ENCODE results near the gene ADCYAP1R1. TPM values are rescaled to one million over a fixed set of nuclear protein-coding genes. Genes with fewer than 3 reads are reported as not detected.

The ADCYAP1R1 gene
- total RNA-seq, 3 donors from 2014 or later (not counting 1 experiment from before 2014, with no cell fraction given): not detected

GRCh38 chr7:31004393-31004792 is 47.7 kb upstream of the ADCYAP1R1 start:
- no peak overlapping the region for H3K4me3 Mint-ChIP-seq
- no peaks in the 10 kb centered on the region for H3K4me1 ChIP-seq (ENCODE audit: control insufficient read depth, insufficient read depth, low read length)
- no peaks in the 10 kb centered on the region for H3K36me3 Mint-ChIP-seq
- peaks cover 0 to 8% of the 10 kb centered on the region in 2 donors for H3K4me1 Mint-ChIP-seq
- intact Hi-C loops (cut with micrococcal nuclease): no loop called here
- TF ChIP-seq, protein P1, sequence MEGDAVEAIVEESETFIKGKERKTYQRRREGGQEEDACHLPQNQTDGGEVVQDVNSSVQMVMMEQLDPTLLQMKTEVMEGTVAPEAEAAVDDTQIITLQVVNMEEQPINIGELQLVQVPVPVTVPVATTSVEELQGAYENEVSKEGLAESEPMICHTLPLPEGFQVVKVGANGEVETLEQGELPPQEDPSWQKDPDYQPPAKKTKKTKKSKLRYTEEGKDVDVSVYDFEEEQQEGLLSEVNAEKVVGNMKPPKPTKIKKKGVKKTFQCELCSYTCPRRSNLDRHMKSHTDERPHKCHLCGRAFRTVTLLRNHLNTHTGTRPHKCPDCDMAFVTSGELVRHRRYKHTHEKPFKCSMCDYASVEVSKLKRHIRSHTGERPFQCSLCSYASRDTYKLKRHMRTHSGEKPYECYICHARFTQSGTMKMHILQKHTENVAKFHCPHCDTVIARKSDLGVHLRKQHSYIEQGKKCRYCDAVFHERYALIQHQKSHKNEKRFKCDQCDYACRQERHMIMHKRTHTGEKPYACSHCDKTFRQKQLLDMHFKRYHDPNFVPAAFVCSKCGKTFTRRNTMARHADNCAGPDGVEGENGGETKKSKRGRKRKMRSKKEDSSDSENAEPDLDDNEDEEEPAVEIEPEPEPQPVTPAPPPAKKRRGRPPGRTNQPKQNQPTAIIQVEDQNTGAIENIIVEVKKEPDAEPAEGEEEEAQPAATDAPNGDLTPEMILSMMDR (IDR thresholded peaks at IDR 0.05): no peak
- H3K36me3 ChIP-seq (ENCODE audit: control insufficient read depth, insufficient read depth, low read length): no peaks in the 10 kb centered on the region
- peaks cover 16 to 20% of the 10 kb centered on the region in 2 donors for H3K27me3 Mint-ChIP-seq (ENCODE audit: low read depth in 2 of 2)
- no peak overlapping the region for H3K4me3 ChIP-seq (ENCODE audit: low read length)
- DNase-seq (no peak), ATAC-seq (no peak)
- no peaks in the 10 kb centered on the region for H3K9me3 Mint-ChIP-seq
- H3K27ac ChIP-seq (ENCODE audit: low read length): no peak overlapping the region
- H3K9me3 ChIP-seq (ENCODE audit: control insufficient read depth, insufficient read depth, low read length): no peaks in the 10 kb centered on the region
- no peak overlapping the region for H3K27ac Mint-ChIP-seq
- WGBS (ENCODE audit: insufficient coverage): 61% methylated on average over 1 of the region's 1 CpG
- H3K27me3 ChIP-seq (ENCODE audit: control insufficient read depth, insufficient read depth, low read length): no peaks in the 10 kb centered on the region

- Mint-ChIP-seq H3K4me1 (no peaks in the 10 kb centered on the region), H3K27me3 (ENCODE audit: low read depth in 2 of 2) (peaks cover 16 to 26% of the 10 kb centered on the region in 2 donors), H3K4me3 (no peak overlapping the region), H3K27ac (no peak overlapping the region), H3K9me3 (no peaks in the 10 kb centered on the region), H3K36me3 (no peaks in the 10 kb centered on the region)
- H3K9me3 ChIP-seq (ENCODE audit: control insufficient read depth, insufficient read depth, low read length): no peaks in the 10 kb centered on the region
- ATAC-seq: no peak
- no peak overlapping the region for H3K4me3 ChIP-seq (ENCODE audit: low read length)
- WGBS (ENCODE audit: insufficient coverage): 78% methylated on average over 4 of the region's 6 CpGs
- no peaks in the 10 kb centered on the region for H3K4me1 ChIP-seq (ENCODE audit: control insufficient read depth, insufficient read depth, low read length)
- TF ChIP-seq, protein P1 (IDR thresholded peaks at IDR 0.05): no peak
- no peaks in the 10 kb centered on the region for H3K27me3 ChIP-seq (ENCODE audit: control insufficient read depth, insufficient read depth, low read length)
- H3K27ac ChIP-seq (ENCODE audit: low read length): no peak overlapping the region
- intact Hi-C loops (cut with micrococcal nuclease): no loop called here
- no peaks in the 10 kb centered on the region for H3K36me3 ChIP-seq (ENCODE audit: control insufficient read depth, insufficient read depth, low read length)
- DNase-seq: no peak
These were observed 45.3 kb upstream of the ADCYAP1R1 start for GRCh38 chr7:31006857-31007256.

DNA sequence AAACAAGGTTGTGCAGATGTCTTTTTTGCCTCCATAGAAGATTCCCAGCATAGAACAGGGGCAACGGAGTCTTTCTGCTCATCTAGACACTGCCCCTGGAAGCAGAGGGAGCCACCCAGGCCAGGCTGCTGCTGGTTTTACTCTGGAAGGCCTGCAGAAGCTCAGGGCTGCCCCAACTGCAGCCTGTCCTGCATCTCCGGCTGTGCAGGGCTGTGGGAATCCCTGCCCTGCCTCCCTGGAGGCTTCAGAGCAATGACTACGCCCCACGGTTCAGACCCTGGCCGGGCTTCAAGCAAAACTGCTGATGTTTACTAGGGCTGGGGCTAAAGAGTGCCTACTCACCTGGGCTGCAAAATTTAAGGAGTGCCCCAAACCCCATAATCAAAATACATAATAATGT is 44.5 kb upstream of the ADCYAP1R1 start:
- no peaks in the 10 kb centered on the region for H3K36me3 ChIP-seq (ENCODE audit: control insufficient read depth, insufficient read depth, low read length)
- no peak overlapping the region for H3K27ac ChIP-seq (ENCODE audit: low read length)
- H3K4me1 ChIP-seq (ENCODE audit: control insufficient read depth, insufficient read depth, low read length): no peaks in the 10 kb centered on the region
- no peak for DNase-seq
- peaks cover 17 to 26% of the 10 kb centered on the region in 2 donors for H3K27me3 Mint-ChIP-seq (ENCODE audit: low read depth in 2 of 2)
- no peaks in the 10 kb centered on the region for H3K27me3 ChIP-seq (ENCODE audit: control insufficient read depth, insufficient read depth, low read length)
- H3K4me3 ChIP-seq (ENCODE audit: low read length): no peak overlapping the region
- no peaks in the 10 kb centered on the region for H3K9me3 ChIP-seq (ENCODE audit: control insufficient read depth, insufficient read depth, low read length)
- TF ChIP-seq, protein P1 (IDR thresholded peaks at IDR 0.05): no peak
- H3K4me1 Mint-ChIP-seq: no peaks in the 10 kb centered on the region
- intact Hi-C loops (cut with micrococcal nuclease): no loop called here
- no peaks in the 10 kb centered on the region for H3K36me3 Mint-ChIP-seq
- H3K27ac Mint-ChIP-seq: no peak overlapping the region
- H3K4me3 Mint-ChIP-seq: no peak overlapping the region
- ATAC-seq: no peak
- 71% methylated on average over 5 of the region's 5 CpGs for WGBS (ENCODE audit: insufficient coverage)
- no peaks in the 10 kb centered on the region for H3K9me3 Mint-ChIP-seq

GRCh38 chr7:31014826-31015225 is 37.3 kb upstream of the ADCYAP1R1 start:
- intact Hi-C loops (cut with micrococcal nuclease): no loop called here
- Mint-ChIP-seq H3K4me1 (peaks cover 6 to 7% of the 10 kb centered on the region in 2 donors), H3K36me3 (no peaks in the 10 kb centered on the region), H3K27me3 (ENCODE audit: low read depth in 2 of 2) (peaks cover 16 to 20% of the 10 kb centered on the region in 2 donors), H3K4me3 (no peak overlapping the region), H3K27ac (no peak overlapping the region), H3K9me3 (no peaks in the 10 kb centered on the region)
- H3K36me3 ChIP-seq (ENCODE audit: control insufficient read depth, insufficient read depth, low read length): no peaks in the 10 kb centered on the region
- no peaks in the 10 kb centered on the region for H3K27me3 ChIP-seq (ENCODE audit: control insufficient read depth, insufficient read depth, low read length)
- no peak for DNase-seq
- no peak overlapping the region for H3K4me3 ChIP-seq (ENCODE audit: low read length)
- TF ChIP-seq, protein P1 (IDR thresholded peaks at IDR 0.05): no peak
- H3K27ac ChIP-seq (ENCODE audit: low read length): no peak overlapping the region
- 79% methylated on average over 3 of the region's 3 CpGs for WGBS (ENCODE audit: insufficient coverage)
- no peak for ATAC-seq
- no peaks in the 10 kb centered on the region for H3K9me3 ChIP-seq (ENCODE audit: control insufficient read depth, insufficient read depth, low read length)
- H3K4me1 ChIP-seq (ENCODE audit: control insufficient read depth, insufficient read depth, low read length): peaks cover 10% of the 10 kb centered on the region

Measured in natural killer cell (primary cell).